Cardiac ventricle fibroblast (primary cell): ENCODE data around the gene CARD11. TPM values are rescaled to one million over a fixed set of nuclear protein-coding genes. Genes with fewer than 3 reads are reported as not detected.

Experiments
- total RNA-seq: library from RNA; depleted of rRNA; stranded (reverse); fragments of >200 nt; gene quantifications from 2 replicates; pipeline ENCODE4 v1.2.3, GENCODE V29; 2015

The CARD11 gene
- under 0.01 TPM in 1 of 2 replicates, not detected in the other for total RNA-seq

GRCh38 chr7:3043544-3044371 is at the start of gene CARD11:
CARD11 (minus strand) TSS chr7:3043867; CDS start chr7:2958506, 85,361 bp downstream.

Other genes with a start within 250 kb of the CARD11 start
- gene GNA12, start 199.6 kb downstream of the CARD11 start, total RNA-seq = 49.1 and 53.3 TPM in 2 replicates